ENCODE results near the gene OTOP1. TPM values are rescaled to one million over a fixed set of nuclear protein-coding genes. Genes with fewer than 3 reads are reported as not detected.
"Not testable (repeated sequence)": the region's sequence is repeated elsewhere in the genome, so short reads cannot be mapped to it uniquely, and the experiment has no call there.

OTOP1 gene
- total RNA-seq, 1 donor from 2014 or later: not detected

DNA sequence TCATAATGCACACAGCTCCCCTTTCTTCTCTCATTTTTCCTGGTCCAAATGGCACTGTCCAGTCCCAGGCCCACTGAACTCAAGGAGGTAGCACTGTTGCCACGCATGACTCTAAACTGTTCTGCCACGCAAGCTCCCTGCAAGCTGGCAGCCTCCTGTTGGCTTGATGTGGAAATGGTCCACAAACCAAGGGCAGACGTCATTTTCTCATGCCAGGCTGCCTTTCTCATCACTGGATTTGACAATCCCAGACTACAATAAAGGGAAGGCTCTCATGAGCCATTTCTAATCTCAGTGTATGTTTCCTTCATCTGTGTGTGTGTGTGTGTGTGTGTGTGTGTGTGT, 22.4 kb downstream of the OTOP1 start:
- FAIRE-seq: no peak

DNA sequence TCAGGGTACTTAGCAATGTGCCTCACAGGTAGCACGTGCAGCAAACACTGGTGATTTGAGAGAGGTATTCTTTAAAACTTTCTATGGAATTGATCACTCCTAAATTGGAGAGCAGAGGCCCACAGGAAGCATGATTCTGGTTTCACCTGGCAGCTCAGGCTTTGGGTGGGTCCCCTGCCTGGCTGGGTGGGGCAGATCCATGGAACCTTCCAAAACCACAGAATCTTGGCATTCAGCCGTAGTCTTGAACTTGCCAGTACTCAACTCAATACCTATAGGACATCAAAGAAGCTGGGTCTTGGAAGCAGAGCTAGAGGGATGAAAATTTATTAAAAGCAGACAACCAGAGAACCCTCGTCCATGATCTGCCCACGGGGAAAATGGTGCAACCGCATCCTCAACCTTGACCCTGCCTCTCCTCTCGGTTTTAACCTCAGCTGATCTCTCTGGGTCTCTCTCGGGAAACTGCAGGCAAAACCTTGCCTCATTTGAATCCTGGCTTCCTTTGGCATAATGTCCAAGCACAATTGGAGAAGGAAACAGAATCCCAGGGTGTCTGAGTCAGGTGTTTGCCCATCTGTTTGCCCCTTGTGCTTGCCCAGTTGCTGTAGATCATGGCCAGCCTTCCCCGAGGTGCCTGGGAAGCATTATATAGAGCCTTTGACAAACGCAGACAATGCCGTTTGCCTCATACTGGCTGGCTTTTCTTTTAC, 22.9 kb downstream of the OTOP1 start:
- FAIRE-seq: no peak
- TF ChIP-seq, protein P1, sequence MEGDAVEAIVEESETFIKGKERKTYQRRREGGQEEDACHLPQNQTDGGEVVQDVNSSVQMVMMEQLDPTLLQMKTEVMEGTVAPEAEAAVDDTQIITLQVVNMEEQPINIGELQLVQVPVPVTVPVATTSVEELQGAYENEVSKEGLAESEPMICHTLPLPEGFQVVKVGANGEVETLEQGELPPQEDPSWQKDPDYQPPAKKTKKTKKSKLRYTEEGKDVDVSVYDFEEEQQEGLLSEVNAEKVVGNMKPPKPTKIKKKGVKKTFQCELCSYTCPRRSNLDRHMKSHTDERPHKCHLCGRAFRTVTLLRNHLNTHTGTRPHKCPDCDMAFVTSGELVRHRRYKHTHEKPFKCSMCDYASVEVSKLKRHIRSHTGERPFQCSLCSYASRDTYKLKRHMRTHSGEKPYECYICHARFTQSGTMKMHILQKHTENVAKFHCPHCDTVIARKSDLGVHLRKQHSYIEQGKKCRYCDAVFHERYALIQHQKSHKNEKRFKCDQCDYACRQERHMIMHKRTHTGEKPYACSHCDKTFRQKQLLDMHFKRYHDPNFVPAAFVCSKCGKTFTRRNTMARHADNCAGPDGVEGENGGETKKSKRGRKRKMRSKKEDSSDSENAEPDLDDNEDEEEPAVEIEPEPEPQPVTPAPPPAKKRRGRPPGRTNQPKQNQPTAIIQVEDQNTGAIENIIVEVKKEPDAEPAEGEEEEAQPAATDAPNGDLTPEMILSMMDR (IDR thresholded peaks at IDR 0.05; ENCODE audit: insufficient read depth, low read length, severe bottlenecking): no peak
- Histone ChIP-seq H3K4me3 (ENCODE audit: low read depth, low read length) (no peak overlapping the region), H3K36me3 (ENCODE audit: control insufficient read depth, insufficient read depth, low read length) (no peaks in the 10 kb centered on the region), H3K27me3 (ENCODE audit: control insufficient read depth, insufficient read depth, low read length) (peaks cover 4% of the 10 kb centered on the region)
- no peak for DNase-seq (ENCODE audit: low read depth)

More for the DNA sequence above, 22.4 kb downstream of the OTOP1 start:
- H3K4me3 ChIP-seq (ENCODE audit: low read depth, low read length): no peak overlapping the region
- H3K27me3 ChIP-seq (ENCODE audit: control insufficient read depth, insufficient read depth, low read length): peaks cover 4% of the 10 kb centered on the region
- H3K36me3 ChIP-seq (ENCODE audit: control insufficient read depth, insufficient read depth, low read length): no peaks in the 10 kb centered on the region
- DNase-seq (ENCODE audit: low read depth): no peak
- TF ChIP-seq, protein P1 (IDR thresholded peaks at IDR 0.05; ENCODE audit: insufficient read depth, low read length, severe bottlenecking): no peak

DNA sequence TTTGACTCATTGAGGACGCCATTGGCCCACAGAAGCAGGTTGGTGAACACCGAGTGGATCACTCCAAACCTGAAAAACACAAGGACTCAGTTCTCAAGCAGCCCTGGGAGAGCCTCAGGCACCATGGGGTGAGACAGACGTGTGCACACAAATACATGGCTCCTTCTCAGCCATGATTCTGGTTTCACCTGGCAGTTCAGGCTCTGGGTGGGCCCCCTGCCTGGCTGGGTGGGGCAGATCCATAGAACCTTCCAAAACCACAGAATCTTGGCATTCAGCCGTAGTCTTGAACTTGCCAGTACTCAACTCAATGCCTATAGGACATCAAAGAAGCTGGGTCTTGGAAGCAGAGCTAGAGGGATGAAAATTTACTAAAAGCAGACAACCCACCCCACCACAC, 24.2 kb downstream of the OTOP1 start:
- Histone ChIP-seq H3K27me3 (ENCODE audit: control insufficient read depth, insufficient read depth, low read length) (peaks cover 1% of the 10 kb centered on the region), H3K36me3 (ENCODE audit: control insufficient read depth, insufficient read depth, low read length) (no peaks in the 10 kb centered on the region), H3K4me3 (ENCODE audit: low read depth, low read length) (no peak overlapping the region)
- TF ChIP-seq, protein P1 (IDR thresholded peaks at IDR 0.05; ENCODE audit: insufficient read depth, low read length, severe bottlenecking): no peak
- no peak for FAIRE-seq
- DNase-seq (ENCODE audit: low read depth): no peak

DNA sequence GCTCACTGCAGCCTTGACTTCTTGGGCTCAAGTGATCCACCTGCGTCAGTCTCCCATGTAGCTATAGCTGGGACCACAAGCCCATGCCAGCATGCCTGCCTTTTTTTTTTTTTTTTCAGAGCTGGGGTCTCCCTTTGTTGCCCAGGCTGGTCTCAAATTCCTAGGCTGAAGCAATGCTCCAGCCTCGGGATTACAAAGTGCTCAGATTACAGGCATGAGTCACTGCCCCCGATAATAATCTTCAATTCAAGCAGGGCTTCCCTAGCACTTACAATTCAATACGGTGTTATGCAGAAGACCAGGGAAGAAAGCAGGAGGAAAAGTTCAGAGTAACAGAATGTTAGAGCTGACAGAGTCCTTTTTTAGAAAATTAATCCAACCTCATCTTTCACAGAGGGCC, 26.1 kb downstream of the OTOP1 start:
- DNase-seq (ENCODE audit: low read depth) (no peak), FAIRE-seq (no peak)
- TF ChIP-seq, protein P1 (IDR thresholded peaks at IDR 0.05; ENCODE audit: insufficient read depth, low read length, severe bottlenecking): no peak
- Histone ChIP-seq H3K27me3 (ENCODE audit: control insufficient read depth, insufficient read depth, low read length) (peaks cover 1% of the 10 kb centered on the region), H3K4me3 (ENCODE audit: low read depth, low read length) (no peak overlapping the region), H3K36me3 (ENCODE audit: control insufficient read depth, insufficient read depth, low read length) (no peaks in the 10 kb centered on the region)

DNA sequence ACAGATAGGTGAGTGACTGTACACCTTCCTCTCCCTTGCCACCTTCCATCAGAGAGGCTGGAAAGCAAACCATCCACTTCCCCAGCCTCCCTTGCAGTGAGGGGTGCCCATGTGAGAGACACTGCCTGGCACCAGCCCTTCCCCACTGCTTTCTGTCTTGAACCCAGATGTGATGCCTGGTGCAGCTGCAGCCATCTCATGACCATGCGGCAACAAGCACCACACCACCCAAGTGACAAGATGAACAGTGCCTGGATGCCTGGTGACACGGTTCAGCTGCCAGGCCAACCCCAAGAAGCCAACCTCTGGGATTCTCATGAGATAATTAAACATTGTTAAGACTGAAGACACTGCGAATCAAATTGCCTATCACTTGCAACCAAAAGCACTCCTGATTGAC, 31.4 kb downstream of the OTOP1 start:
- no peaks in the 10 kb centered on the region for H3K36me3 ChIP-seq (ENCODE audit: control insufficient read depth, insufficient read depth, low read length)
- H3K4me3 ChIP-seq (ENCODE audit: low read depth, low read length): no peak overlapping the region
- DNase-seq (ENCODE audit: low read depth): no peak
- no peaks in the 10 kb centered on the region for H3K27me3 ChIP-seq (ENCODE audit: control insufficient read depth, insufficient read depth, low read length)
- TF ChIP-seq, protein P1 (IDR thresholded peaks at IDR 0.05; ENCODE audit: insufficient read depth, low read length, severe bottlenecking): no peak
- FAIRE-seq: no peak

DNA sequence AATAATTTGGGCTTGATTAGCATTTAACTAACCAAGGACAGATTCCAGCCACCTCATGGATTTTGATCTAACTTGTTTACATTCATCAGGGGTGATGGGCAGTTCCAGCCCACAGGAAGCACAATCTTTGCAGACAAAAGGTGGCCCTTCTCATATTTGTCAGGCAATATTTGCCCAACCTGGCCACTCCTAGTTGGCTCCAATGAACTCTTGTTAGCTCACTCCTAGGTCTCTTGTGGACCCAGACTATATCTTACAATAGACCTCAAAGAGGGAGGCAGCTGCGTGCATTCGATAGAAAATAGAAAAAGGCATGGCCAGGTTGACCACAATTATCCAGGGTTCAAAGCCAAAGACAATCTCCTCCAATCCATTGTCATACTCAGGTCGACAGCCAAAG, 38.2 kb downstream of the OTOP1 start:
- FAIRE-seq; H3K36me3 ChIP-seq (ENCODE audit: control insufficient read depth, insufficient read depth, low read length); H3K27me3 ChIP-seq (ENCODE audit: control insufficient read depth, insufficient read depth, low read length); H3K4me3 ChIP-seq (ENCODE audit: low read depth, low read length); DNase-seq (ENCODE audit: low read depth): not testable (repeated sequence)

Measured in bronchial epithelial cell (primary cell).